GM21576 (cell line): ENCODE data around the gene TMC6.

Experiments
- ATAC-seq: cut with Tn5 transposase; IDR thresholded peaks from one replicate; pipeline ENCODE4 v1.9.1; 2021; ENCODE audit warnings: mild to moderate bottlenecking, moderate library complexity; ENCODE audit not compliant: unreplicated experiment

TMC6 gene

GRCh38 chr17:78137392-78138203, 9.0 kb upstream of the TMC6 start:
- no peak for ATAC-seq

GRCh38 chr17:78135858-78136500, 7.4 kb upstream of the TMC6 start:
- ATAC-seq = no peak

- no peak for ATAC-seq
These were observed 6.4 kb upstream of the TMC6 start for GRCh38 chr17:78134899-78135385.

- ATAC-seq = no peak
These were observed 5.7 kb upstream of the TMC6 start for GRCh38 chr17:78133971-78134898.

- ATAC-seq = no peak
These were observed 4.8 kb upstream of the TMC6 start for GRCh38 chr17:78133179-78133951.

- ATAC-seq = no peak
These were observed 4.2 kb upstream of the TMC6 start for GRCh38 chr17:78132767-78133178.

- no peak for ATAC-seq
These were observed 3.6 kb upstream of the TMC6 start for GRCh38 chr17:78132084-78132676.

GRCh38 chr17:78131172-78132083, 2.9 kb upstream of the TMC6 start:
- no peak for ATAC-seq

GRCh38 chr17:78130437-78131101, 2.0 kb upstream of the TMC6 start, which contains the start of gene TMC8:
Gene TMC8, plus strand, starts transcription at chr17:78130771. Its CDS starts 818 bp downstream, at chr17:78131589.
- no peak for ATAC-seq

GRCh38 chr17:78130090-78130436, 1.5 kb upstream of the TMC6 start:
- ATAC-seq = no peak

- ATAC-seq = no peak
These were observed 965 bp upstream of the TMC6 start for GRCh38 chr17:78129351-78130089.

- no peak for ATAC-seq
These were observed 536 bp downstream of the TMC6 start for GRCh38 chr17:78127888-78128550.

- ATAC-seq = no peak
These were observed 1.2 kb downstream of the TMC6 start for GRCh38 chr17:78127239-78127887.

GRCh38 chr17:78126895-78127238, 1.7 kb downstream of the TMC6 start:
- ATAC-seq = no peak

GRCh38 chr17:78125976-78126894, 2.3 kb downstream of the TMC6 start:
- ATAC-seq = no peak
